NCI-H1105 (cell line): ENCODE data around the gene LCN1.

ENCODE experiments used
- DNase-seq: peaks from one replicate; lab custom pipeline; 2025; lab: John Stamatoyannopoulos, UW

LCN1 gene

GRCh38 chr9:135488527-135488926, 32.7 kb upstream of the LCN1 start:
- DNase-seq = no peak

GRCh38 chr9:135489188-135489906, 31.9 kb upstream of the LCN1 start:
- DNase-seq = no peak

GRCh38 chr9:135490166-135490870, 30.9 kb upstream of the LCN1 start:
- DNase-seq = no peak

GRCh38 chr9:135490980-135491464, 30.2 kb upstream of the LCN1 start:
- no peak for DNase-seq

- no peak for DNase-seq
These were observed 29.5 kb upstream of the LCN1 start for GRCh38 chr9:135491764-135492163.

- peak; percentile 44 for DNase-seq
These were observed 28.2 kb upstream of the LCN1 start for GRCh38 chr9:135492886-135493669.

- no peak for DNase-seq
These were observed 26.3 kb upstream of the LCN1 start for GRCh38 chr9:135494791-135495559.

GRCh38 chr9:135498381-135499126, 22.7 kb upstream of the LCN1 start:
- DNase-seq = no peak

GRCh38 chr9:135499326-135500070, 21.7 kb upstream of the LCN1 start:
- DNase-seq = peak; percentile 79

- DNase-seq = no peak
These were observed 21.1 kb upstream of the LCN1 start for GRCh38 chr9:135500071-135500524.

- DNase-seq = peak; percentile 83
These were observed 20.5 kb upstream of the LCN1 start, which contains the start of gene MRPS2 for GRCh38 chr9:135500525-135501260. Gene MRPS2 (plus strand): TSS chr9:135500682. CDS start chr9:135500711, 29 bp downstream.

- DNase-seq = no peak
These were observed 19.7 kb upstream of the LCN1 start for GRCh38 chr9:135501261-135502167.

- no peak for DNase-seq
These were observed 18.9 kb upstream of the LCN1 start for GRCh38 chr9:135502168-135502872.

- DNase-seq = no peak
These were observed 18.3 kb upstream of the LCN1 start for GRCh38 chr9:135502873-135503321.

- no peak for DNase-seq
These were observed 17.6 kb upstream of the LCN1 start for GRCh38 chr9:135503371-135504261.
